Measurements from ENCODE around the gene ZNHIT3. TPM values are rescaled to one million over a fixed set of nuclear protein-coding genes. Genes with fewer than 3 reads are reported as not detected.

Gene ZNHIT3
- total RNA-seq, 1 donor from 2014 or later = 10.7 TPM

GRCh38 chr17:36544307-36545076, 58.0 kb downstream of the ZNHIT3 start, which contains the start of gene GGNBP2:
Gene GGNBP2 (plus strand): TSS chr17:36544919. CDS start chr17:36545725, 806 bp downstream.
- DNase-seq (ENCODE audit: low spot score) (peak; percentile 92), ATAC-seq (peak; percentile 81)

GRCh38 chr17:36545077-36545464, 58.6 kb downstream of the ZNHIT3 start:
- DNase-seq (ENCODE audit: low spot score) (peak; percentile 96), ATAC-seq (peak; percentile 67)

Other genes starting within 250 kb of the ZNHIT3 start
- 0.58 TPM for gene TBC1D3I, start 222.1 kb upstream of the ZNHIT3 start, total RNA-seq
- gene TBC1D3G, start 162.8 kb upstream of the ZNHIT3 start, total RNA-seq = not detected
- gene TBC1D3H, start 98.2 kb upstream of the ZNHIT3 start, total RNA-seq = not detected
- gene MYO19, start 48.2 kb downstream of the ZNHIT3 start, total RNA-seq = 22.2 TPM
- 3.3 TPM for gene PIGW, start 48.3 kb downstream of the ZNHIT3 start, total RNA-seq
- 30.1 TPM for gene GGNBP2, start 58.2 kb downstream of the ZNHIT3 start, total RNA-seq
- gene DHRS11, start 105.2 kb downstream of the ZNHIT3 start, total RNA-seq = 11.3 TPM
- 6.4 TPM for gene MRM1, start 114.9 kb downstream of the ZNHIT3 start, total RNA-seq